Prostate gland (tissue), 2 donors: ENCODE data around the gene STRN3.

ENCODE experiments used
- POLR2A ChIP-seq: fragments of 450-650 bp; IDR thresholded peaks from one replicate; pipeline ENCODE4 v1.6.1; 2016; ENCODE audit warnings: antibody characterized with exemption, mild to moderate bottlenecking
- POLR2AphosphoS5 ChIP-seq: sonication (generic); formaldehyde crosslinking; IDR thresholded peaks from one replicate; pipeline ENCODE4 v1.6.1; 2017; ENCODE audit warnings: antibody characterized with exemption
- TF ChIP-seq, protein P1 (sequence below), 4 experiments: fragments of 200-600 bp in 2 of 4; fragments of 450-650 bp in 2 of 4; sonication (generic) in 2 of 4; IDR thresholded peaks; 1 replicate in 3 of 4; 2 replicates in 1 of 4; pipeline ENCODE4 v1.5.1; 2016 to 2019; ENCODE audit warnings: antibody characterized with exemption in 4 of 4, mild to moderate bottlenecking in 2 of 4, moderate library complexity in 2 of 4

DNA sequence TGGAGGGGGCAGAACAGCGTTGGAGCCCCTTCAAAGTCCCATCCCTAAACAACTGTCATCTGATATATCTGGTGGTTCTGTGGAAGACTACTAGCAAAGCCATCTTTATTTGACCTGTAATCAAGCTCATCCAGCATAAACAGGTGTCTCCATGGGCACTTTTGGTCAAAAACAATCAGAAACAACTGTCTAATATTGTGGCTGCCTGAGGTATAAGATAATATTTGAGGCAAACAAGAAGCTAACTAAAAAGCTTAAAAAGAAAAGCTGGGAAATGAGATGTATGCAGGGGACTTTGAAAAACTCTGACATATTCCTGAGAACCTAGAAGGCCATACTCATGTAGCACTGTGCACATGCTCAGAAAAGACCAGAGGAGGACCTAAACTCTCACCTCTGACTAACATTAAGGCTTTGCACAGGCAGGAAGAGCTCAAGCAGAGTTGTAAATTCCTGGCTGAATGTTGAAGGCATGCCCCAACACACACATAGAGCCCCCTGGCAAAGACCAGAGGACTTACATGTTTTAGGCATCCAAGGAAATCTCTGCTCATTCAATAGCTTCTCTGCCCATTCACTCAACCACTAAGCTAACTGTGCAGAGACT lies 28.0 kb downstream of the STRN3 start:
- TF ChIP-seq, protein P1, sequence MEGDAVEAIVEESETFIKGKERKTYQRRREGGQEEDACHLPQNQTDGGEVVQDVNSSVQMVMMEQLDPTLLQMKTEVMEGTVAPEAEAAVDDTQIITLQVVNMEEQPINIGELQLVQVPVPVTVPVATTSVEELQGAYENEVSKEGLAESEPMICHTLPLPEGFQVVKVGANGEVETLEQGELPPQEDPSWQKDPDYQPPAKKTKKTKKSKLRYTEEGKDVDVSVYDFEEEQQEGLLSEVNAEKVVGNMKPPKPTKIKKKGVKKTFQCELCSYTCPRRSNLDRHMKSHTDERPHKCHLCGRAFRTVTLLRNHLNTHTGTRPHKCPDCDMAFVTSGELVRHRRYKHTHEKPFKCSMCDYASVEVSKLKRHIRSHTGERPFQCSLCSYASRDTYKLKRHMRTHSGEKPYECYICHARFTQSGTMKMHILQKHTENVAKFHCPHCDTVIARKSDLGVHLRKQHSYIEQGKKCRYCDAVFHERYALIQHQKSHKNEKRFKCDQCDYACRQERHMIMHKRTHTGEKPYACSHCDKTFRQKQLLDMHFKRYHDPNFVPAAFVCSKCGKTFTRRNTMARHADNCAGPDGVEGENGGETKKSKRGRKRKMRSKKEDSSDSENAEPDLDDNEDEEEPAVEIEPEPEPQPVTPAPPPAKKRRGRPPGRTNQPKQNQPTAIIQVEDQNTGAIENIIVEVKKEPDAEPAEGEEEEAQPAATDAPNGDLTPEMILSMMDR (IDR thresholded peaks at IDR 0.05), result no peak
- TF ChIP-seq POLR2A (no peak), POLR2AphosphoS5 (no peak)
